Smooth muscle cell (in vitro differentiated cells): ENCODE results near the gene PIK3R1. TPM values are rescaled to one million over a fixed set of nuclear protein-coding genes. Genes with fewer than 3 reads are reported as not detected.

Experiments used
- DNase-seq: peaks from one replicate; lab custom pipeline; 2025; ENCODE audit not compliant: unreplicated experiment; lab: John Stamatoyannopoulos, UW
- H2AFZ ChIP-seq: fragments of 200-600 bp; sonication (generic); 2 replicates; pipeline ENCODE4 v1.6.0; 2016; ENCODE audit warnings: antibody characterized with exemption, low read depth, mild to moderate bottlenecking
- H3F3A ChIP-seq: fragments of 200-600 bp; sonication (generic); 2 replicates; pipeline ENCODE4 v1.6.0; 2017; ENCODE audit warnings: antibody characterized with exemption, low read depth
- H3K27ac ChIP-seq: fragments of 200-600 bp; sonication (generic); 2 replicates; pipeline ENCODE4 v1.5.1; 2016; ENCODE audit warnings: low read depth, mild to moderate bottlenecking
- H3K27me3 ChIP-seq: fragments of 200-600 bp; sonication (generic); 2 replicates; pipeline ENCODE4 v1.6.1; 2016; ENCODE audit warnings: low read depth, mild to moderate bottlenecking
- H3K36me3 ChIP-seq: fragments of 200-600 bp; sonication (generic); 2 replicates; pipeline ENCODE4 v1.5.1; 2016; ENCODE audit warnings: low read depth
- H3K4me1 ChIP-seq: fragments of 200-600 bp; sonication (generic); 2 replicates; pipeline ENCODE4 v1.5.1; 2016; ENCODE audit warnings: low read depth
- H3K4me2 ChIP-seq: fragments of 200-600 bp; sonication (generic); 2 replicates; pipeline ENCODE4 v1.6.0; 2016; ENCODE audit warnings: mild to moderate bottlenecking
- H3K4me3 ChIP-seq: fragments of 200-600 bp; sonication (generic); 2 replicates; pipeline ENCODE4 v1.5.1; 2016; ENCODE audit warnings: mild to moderate bottlenecking
- H3K79me2 ChIP-seq: fragments of 200-600 bp; sonication (generic); 2 replicates; pipeline ENCODE4 v1.6.0; 2016; ENCODE audit warnings: low read depth, mild to moderate bottlenecking
- H3K9ac ChIP-seq: fragments of 200-600 bp; sonication (generic); 2 replicates; pipeline ENCODE4 v1.6.0; 2016; ENCODE audit warnings: low read depth
- H3K9me3 ChIP-seq: fragments of 200-600 bp; sonication (generic); replicated peaks from 2 replicates; pipeline ENCODE4 v1.5.1; 2016; ENCODE audit warnings: low read depth
- H4K20me1 ChIP-seq: fragments of 200-600 bp; sonication (generic); 2 replicates; pipeline ENCODE4 v1.6.0; 2016; ENCODE audit warnings: low read depth
- CTCF ChIP-seq: fragments of 200-600 bp; sonication (generic); IDR thresholded peaks from 2 replicates; pipeline ENCODE4 v1.5.1; 2017; ENCODE audit warnings: borderline replicate concordance, mild to moderate bottlenecking, antibody characterized with exemption; ENCODE audit not compliant: insufficient read depth, poor library complexity, severe bottlenecking
- WGBS: methylation state at CpG from one replicate; pipeline ENCODE4 v1.1.7; 2016; ENCODE audit warnings: low lambda C conversion rate; 5-methylcytosine and 5-hydroxymethylcytosine counted together
- polyA plus RNA-seq: library from polyadenylated mRNA; unstranded; fragments of >200 nt; fragmentation: Nextera tagmentation; extraction: Ambion mirVana; gene quantifications from 2 replicates; pipeline ENCODE4 v1.2.1, GENCODE V29; 2016
- total RNA-seq: library from RNA; depleted of rRNA; stranded (reverse); fragments of >200 nt; gene quantifications from 2 replicates; pipeline ENCODE4 v1.2.3, GENCODE V29; 2014

The PIK3R1 gene
- total and polyA plus RNA-seq, 2 experiments from 2014 or later, result 5.3 to 63.6 TPM

DNA sequence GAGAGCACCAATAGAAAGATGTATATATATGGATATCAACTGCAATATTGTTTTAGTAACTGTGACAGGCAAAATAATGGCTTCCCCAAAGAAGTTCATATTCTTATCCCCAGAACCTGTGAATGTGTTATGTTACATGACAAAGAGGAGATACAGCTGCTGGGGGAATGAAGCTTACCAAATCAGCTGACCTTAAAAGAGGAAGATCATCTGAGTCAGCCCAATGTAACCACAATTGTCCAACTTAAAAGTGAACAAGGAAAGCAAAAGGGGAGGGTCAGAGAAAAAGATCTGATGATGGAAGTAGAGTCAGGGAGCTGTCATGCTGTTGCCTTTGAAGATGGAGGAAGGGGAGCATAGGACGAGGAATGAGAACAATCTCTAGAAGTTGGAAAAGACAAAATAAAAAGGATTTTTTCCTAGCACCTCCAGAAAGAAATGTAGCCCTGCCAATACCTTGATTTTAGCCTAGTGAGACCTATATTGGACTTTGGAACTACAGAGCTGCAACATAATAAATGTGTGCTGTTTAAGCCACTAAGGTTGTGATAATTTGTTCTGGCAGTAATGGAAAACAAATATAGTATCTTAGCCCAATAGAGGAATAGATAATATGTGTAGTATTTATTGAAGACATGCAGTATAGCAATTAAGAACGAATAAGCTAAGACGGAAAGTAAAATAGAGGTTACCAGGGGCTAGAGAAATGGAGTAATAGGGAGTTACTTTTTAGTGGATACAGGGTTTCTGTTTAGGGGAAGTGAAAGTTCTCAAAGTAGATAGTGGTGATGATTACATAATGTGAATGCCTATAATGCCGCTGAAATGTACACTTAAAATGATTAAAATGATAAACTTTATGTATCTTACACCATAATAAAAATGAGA lies 115.9 kb downstream of the PIK3R1 start:
- Histone ChIP-seq H3K27ac (no peak overlapping the region), H2AFZ (no peak overlapping the region), H3K9ac (no peak overlapping the region), H3K4me3 (no peak overlapping the region), H3K36me3 (no peaks in the 10 kb centered on the region), H3K4me2 (no peak overlapping the region), H3F3A (no peaks in the 10 kb centered on the region), H3K9me3 (no peaks in the 10 kb centered on the region), H3K4me1 (no peaks in the 10 kb centered on the region), H3K79me2 (no peaks in the 10 kb centered on the region), H4K20me1 (no peaks in the 10 kb centered on the region), H3K27me3 (no peaks in the 10 kb centered on the region)
- no peak for DNase-seq
- WGBS, result 92% methylated on average over 4 of the region's 4 CpGs
- TF ChIP-seq CTCF, result no peak

GRCh38 chr5:68332080-68332451 lies 116.5 kb downstream of the PIK3R1 start:
- no peak overlapping the region for H3K9ac ChIP-seq
- H3K4me3 ChIP-seq, result no peak overlapping the region
- WGBS, result 97% methylated on average over 3 of the region's 3 CpGs
- H3K36me3 ChIP-seq, result no peaks in the 10 kb centered on the region
- no peak for DNase-seq
- H2AFZ ChIP-seq, result no peak overlapping the region
- no peaks in the 10 kb centered on the region for H4K20me1 ChIP-seq
- no peak for TF ChIP-seq CTCF
- H3K9me3 ChIP-seq, result no peaks in the 10 kb centered on the region
- H3F3A ChIP-seq, result no peaks in the 10 kb centered on the region
- H3K79me2 ChIP-seq, result no peaks in the 10 kb centered on the region
- no peak overlapping the region for H3K4me2 ChIP-seq
- no peaks in the 10 kb centered on the region for H3K4me1 ChIP-seq
- no peaks in the 10 kb centered on the region for H3K27me3 ChIP-seq
- no peak overlapping the region for H3K27ac ChIP-seq

DNA sequence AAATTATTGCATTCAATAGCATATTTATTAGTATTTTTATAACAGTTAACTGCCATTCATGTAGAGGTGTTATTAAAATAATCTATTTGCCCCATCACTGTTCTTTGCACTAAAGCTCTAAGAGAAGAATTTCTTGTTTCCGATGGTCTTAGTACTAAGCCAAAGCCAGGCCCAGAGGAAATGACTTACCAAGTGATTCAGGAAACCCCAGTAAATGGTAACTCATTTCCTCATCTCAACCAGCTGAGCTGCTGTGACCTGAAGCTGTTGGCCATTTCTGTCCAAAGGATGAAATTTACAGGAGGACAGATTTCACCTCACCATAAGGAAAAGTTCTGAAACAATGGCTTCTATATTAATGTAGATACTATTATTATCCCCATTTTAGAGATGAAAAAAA lies 117.0 kb downstream of the PIK3R1 start:
- Histone ChIP-seq H3K4me2 (no peak overlapping the region), H3K9ac (no peak overlapping the region), H3K9me3 (no peaks in the 10 kb centered on the region), H3K79me2 (no peaks in the 10 kb centered on the region), H3K27me3 (no peaks in the 10 kb centered on the region), H3K36me3 (no peaks in the 10 kb centered on the region), H4K20me1 (no peaks in the 10 kb centered on the region), H3F3A (no peaks in the 10 kb centered on the region), H3K27ac (no peak overlapping the region), H2AFZ (no peak overlapping the region), H3K4me3 (no peak overlapping the region), H3K4me1 (no peaks in the 10 kb centered on the region)
- DNase-seq, result no peak
- 71% methylated on average over 1 of the region's 1 CpG for WGBS
- TF ChIP-seq CTCF, result no peak
